ENCODE results near the gene SLC48A1.

Gene SLC48A1

DNA sequence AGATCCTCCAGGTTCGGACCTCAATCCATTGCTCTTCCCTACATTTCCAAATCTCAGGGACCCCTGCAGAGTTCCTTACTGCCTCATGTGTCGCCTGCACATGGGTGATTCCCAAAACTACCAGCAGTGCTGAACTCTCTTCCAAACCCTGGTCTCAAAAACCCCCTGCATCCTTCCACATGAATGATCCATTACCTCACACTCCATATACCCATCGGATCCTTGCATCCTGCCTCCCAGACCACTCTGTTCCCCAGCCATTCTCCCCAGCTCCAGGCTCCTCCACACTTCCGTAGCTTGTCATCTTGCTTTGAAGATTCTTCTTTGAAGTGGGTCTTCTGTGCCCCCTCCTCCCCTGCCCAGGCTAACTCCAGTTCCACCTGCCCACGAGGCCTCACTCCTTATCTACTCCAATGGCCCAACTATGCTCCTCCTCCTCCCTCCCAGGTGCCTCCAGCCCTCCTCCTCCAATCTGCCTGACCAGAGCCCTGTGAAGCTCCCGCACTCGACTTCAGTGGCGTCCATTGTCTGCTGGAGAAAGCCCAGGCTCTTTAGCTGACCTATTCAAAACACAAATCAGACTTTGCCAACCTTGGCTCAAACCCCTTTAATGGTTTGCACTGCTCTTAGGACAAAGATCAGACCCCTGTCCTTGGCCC is 28.1 kb upstream of the SLC48A1 start:
- DNase-seq, result no peak

DNA sequence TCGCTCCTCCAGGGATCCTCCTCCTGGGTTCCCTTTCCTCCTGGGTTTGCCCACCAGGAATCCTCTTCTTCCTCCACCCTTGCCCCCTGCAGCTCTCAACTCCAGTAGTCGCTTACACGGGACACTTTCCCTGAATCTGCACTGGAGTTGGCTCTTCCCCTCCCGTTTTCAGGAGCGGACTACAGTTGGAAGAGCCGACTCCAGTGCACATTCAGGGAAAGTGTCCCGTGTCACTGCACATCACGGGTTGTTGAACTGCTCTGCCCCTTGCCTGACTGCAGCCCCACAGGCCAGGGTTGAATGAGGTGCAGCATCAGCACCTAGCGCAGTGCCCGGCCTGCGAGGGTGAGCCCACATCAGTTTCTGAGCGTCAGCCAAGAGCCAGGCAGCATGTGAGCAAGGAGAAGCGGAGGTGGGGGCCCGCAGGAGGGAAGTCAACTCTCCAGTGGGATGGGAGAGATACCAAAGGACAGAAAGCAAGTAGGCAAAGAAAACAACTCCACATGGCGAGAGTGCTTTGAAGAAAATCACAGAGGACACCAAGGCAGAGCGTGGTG is 27.5 kb upstream of the SLC48A1 start:
- no peak for DNase-seq

DNA sequence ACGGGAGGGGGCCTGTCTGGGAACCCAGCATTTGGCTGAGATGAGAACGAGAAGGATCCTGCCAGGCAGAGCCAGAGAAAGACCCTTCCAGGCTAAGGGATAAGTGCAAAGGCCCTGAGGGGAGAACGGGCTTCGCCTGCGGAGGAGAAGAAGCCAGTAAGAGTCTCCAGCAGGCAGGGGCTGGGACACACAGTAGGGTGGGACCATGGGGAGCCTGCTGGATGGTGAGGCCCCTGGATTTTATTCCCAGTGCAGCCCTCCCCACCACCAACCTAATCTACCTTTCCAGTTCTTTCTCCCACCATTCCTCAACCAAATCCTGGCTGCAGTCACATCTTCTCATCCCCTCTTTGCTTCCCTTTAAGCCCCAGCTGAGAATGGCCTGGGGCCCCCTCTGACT is 27.0 kb upstream of the SLC48A1 start:
- DNase-seq, result no peak

DNA sequence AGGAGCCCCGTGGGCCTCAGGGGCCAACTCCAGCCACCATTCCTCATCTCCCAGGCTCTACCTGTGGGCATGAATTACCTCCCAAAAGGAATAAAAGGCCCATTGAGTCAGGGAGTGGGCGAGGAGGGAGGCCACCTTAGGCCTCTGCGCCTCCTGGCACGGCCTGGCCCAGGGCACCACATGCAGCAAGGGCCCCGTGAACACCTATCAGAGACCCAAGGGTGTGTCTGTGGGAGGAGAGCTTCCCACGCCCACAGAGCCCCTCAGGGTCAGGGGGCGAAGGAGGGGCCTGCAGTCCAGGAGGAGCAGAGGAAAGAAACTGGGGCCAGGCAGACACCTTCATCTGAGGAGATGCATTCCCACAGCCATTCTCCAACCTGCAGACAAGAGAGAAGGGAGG is 26.5 kb upstream of the SLC48A1 start:
- no peak for DNase-seq

DNA sequence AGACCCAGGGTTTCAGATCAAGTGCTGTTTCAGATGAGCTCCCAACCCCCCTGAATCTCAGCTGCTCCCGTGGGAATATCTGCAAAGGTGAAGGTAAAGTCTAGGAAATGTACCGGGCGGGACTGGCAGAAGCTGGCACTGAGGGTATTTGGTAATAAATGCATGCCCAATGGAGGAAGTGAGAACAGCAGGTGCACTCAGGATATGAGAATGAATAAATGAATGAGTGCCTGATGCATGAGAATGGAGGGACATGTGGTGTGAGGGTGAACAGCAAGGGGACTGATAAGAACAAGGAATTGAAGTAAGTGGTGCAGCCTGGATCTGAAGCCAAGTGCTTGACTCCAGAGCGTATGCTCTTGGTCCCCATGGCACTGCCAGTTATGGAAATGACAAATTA is 25.9 kb upstream of the SLC48A1 start:
- DNase-seq, result no peak

DNA sequence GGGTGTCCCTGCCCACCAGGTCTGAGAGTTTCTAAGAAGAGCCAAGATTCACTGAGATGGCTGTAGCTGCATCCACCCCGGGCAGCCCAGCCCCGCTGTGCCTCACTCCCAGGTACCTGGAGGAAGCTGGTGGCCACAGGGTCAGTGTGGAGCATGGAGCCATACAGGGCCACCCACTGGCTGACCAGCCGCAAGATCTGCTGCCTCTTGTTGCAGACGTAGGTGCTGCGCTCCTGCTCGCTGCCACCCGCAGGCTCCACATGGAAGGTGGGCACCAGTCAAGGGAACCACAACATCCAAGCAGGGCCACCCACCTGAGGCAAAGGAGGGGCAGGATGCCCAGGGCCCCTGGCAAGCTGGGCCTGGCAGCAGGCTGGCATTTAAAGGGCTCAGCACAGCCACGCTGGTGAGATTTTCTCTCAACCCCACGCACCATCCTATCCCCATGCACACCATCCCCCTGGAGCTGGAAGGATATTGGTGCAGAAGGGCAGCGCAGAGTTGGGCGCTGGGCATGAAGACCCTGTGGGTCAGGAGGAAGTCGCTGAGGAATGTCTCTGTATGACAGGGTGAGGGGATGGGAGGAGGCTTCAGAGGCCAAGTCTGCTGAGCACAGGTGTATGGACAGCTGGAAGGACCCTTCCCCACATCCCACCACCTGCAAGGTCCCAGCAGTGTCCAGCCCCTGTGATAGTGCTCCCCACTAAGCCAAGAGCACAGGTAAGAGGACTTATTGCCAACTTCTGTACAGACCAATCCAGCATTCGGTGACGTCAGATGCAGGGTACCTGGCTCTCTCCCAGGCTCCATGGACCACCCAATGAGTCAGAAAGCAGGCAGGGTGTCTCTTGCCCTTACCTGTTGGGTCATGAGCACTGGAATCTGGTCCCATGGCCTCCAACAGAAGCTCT is 25.2 kb upstream of the SLC48A1 start:
- DNase-seq, result no peak

DNA sequence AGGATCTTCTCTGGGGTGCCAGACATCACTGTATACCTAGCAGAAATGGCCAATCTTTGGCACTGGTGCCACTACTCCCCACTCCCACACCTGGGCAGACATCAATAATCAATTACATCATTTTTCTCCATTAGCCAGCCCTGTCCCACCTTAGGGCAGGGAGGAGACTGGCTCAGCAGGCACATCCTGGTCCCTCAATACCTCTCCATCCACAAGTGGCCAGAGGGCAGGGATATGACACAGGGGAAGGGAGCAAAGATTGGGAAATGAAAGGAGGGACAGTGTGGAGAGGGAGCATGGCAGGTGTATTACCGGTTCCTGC is 24.6 kb upstream of the SLC48A1 start:
- DNase-seq, result no peak

DNA sequence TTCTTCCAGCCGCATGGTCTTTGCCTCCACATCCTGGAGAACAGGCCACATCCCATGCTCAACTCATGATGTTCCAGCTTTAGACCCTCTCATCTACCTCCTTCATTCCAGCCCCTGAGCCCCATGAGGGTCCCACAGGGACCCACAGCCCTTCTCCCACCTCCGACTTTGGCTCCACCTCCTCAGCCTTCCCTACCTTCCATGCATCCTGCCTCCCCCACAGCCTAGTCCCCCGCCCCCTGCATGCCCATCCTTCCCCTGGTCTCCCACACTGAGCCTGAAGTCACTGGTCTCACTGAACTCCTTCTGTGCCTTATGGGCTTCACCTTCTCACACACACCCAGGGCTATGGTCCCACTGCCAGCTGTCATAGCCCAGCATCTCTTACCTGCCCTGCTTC is 24.1 kb upstream of the SLC48A1 start:
- DNase-seq, result no peak

DNA sequence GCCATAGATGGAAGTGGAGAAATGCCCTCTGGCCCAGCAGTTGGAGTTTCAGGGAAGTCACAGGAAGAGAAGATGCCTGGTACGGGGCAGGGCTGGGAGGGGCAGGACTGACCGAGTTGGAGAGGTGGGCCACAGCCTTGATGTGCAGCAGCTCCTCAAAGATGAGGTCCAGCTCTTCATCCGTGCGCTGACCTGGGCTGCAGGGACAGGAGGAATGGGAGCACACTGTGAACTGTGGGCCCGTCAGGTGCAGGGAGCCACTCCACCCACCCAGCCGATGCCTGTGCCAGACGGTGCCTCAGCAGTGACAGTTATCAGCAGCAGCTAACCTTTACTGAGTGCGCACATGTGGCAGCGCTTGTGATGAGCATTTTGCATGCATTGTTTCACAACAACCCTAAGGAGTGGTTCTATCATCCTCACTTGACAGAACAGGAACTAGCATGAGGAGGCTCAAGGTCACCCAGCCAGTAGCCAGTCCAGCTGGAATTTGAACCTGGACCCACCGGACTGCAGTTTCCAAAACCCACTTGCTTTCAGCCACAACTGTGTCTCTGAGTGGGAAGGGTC is 22.7 kb upstream of the SLC48A1 start:
- no peak for DNase-seq

DNA sequence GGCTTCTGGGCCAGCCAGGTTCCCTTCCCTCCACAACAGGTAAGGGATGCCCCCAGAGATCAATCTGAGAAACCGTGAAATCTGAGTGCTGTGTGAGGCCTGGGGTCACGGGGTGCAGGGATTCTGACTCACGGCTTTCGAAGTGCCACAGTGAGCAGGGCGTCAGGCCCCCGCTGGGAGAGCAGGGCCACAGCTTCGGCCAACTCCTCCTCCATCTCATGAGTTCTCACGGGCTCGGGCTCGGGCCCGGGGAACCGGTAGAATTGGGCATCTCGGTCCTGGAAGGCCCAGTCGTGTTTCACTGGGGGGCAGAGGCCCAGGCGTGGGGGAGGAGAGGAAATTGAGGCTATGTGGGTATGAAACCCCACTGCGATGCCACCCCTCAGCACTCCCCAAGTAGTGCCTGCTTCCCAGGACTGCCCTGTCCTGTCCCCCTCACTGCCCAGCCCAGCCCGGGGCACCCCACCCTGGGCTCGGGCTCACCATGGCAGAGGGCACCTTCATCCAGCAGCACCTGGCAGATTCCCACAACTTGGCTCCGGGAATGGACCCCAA is 22.0 kb upstream of the SLC48A1 start:
- DNase-seq, result no peak

DNA sequence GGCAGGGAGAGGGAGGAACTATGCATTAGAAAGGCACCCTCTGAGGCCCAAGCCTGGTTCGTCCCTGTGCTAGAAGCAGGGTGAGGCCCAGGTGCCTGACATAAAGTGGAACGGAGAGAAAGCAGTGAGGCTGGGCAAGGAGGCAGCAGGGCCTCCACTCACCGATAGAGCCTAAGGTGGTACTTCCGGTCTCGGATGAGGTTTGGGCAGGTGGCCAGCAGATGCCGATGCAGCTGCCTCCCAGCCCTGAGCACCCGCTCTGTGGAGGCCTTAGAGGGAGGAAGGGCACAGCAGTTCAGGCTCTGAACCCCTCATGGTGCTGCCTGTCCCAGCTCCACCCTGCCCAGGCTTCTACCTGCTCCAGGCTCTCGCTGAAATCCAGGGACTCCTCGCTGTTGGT is 21.5 kb upstream of the SLC48A1 start:
- DNase-seq, result no peak

DNA sequence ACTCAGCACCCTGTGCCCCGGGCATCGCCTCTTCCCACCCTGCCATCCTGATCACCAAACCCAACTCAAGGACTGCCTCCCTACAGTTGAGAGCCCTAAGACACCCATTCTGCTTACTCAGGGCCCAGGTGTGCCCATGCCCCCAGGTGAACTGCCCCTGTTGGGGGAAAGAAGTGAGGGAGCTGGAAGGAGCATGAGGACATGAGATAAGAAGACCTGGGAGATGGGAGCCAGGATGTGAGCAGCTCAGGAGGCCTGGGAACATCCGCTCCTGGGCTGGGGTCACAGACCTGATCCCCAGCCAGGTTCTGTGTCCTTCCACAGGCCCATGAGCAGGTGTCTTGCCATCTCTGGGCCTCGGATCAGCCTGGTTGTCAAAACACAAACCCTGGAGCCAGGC is 20.9 kb upstream of the SLC48A1 start:
- no peak for DNase-seq

DNA sequence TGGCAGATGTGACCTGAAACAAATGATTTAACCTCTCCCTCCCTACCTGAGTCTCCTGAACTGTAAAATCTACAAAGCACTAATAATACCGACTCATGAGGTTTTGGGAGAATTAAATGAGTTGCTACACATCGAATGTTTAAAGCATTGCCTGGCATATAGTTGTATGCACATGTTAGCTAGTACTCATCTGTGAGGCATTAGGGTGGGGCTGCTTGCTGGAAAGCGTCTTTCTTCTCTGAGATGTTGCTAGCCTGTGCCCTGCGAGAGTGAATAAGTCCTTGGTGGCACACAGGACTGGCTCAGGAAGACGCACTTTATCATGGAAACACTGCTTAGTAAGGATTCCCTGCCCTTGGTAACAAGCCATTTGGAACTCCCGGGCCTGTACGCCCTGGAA is 20.5 kb upstream of the SLC48A1 start:
- DNase-seq, result no peak

DNA sequence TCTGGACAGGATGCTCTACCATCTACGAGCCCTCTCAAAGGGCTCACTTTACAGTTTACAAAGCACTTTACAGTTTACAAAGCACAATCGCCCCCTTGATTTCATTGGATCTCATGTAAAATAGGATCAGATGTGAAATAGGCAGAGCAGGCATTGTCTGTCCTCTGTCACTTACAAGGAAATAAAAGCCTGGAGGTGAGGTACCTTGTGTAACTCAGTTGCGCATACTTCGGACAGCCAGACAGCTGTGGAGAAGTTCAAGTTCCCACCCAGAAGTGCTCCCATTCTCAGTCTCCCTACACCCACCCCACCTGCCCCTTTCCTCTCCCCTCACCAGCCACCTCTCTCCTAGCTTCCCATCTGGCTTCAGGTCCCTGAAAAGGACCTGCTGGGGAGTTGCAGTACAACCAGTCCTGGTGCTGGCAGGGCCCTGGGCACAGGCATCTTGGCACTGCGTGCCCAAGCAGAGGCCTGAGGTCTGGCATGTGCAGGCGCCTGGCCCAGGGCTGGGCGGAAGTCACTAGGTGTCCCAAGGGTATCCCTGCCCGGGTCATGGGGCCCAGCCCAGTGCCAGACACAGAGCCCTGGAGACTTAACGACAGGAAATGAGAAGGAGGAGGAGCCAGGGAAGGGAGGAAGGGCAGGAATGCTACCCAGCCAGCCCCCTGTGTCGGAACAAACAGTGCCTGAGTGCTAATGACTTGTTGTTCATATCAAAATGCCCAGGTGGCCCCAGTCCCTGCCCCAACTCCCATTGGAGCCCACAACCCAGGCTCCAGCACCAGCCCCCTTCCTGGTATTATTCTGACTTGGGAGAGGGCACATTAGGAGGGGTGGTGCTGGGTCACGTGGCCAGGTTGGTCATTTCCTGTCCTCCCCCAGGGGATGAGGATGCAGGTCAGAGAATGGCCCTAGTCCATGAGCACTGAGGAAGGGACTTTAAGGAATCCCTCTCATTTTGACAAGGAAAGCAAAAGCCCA is 19.7 kb upstream of the SLC48A1 start:
- DNase-seq, result no peak

DNA sequence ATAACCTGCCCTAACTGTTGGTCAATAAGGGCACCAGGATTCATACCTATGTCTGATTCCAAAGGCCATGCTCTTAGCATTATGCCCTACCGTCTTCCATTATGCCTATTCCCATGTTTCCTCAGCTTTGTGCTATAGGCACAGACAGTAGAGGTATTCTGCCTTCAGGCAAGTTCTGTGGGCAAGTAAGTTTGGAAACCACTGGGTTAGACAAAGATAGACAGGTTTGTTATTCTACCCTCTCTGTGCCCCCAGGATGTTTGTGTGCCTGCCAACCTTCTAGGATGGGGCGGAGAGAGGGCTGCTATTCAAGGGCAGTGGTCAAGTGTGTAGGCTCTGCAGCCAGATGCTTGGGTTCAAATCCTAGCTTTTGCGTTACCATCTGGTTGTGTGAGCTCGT is 18.9 kb upstream of the SLC48A1 start:
- no peak for DNase-seq

DNA sequence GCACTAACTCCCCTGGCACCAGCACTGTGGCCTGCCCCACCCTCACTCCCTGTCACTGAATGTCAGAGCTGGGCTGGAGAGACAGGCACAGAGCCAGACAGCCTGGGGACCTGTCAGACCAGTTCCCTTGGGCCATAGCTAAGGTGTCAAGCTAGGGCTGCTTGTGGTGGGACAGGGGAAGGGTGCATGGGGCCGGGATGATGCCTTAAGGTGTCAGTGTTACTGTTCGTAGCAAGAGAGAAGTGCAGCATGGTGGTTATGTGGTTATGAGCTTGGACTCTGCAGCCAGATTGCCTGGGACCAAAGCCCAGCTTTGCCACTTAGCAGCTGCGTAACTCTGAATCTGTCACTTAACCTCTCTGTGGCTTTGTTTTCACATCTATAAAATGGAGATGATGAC is 18.2 kb upstream of the SLC48A1 start:
- DNase-seq, result no peak

DNA sequence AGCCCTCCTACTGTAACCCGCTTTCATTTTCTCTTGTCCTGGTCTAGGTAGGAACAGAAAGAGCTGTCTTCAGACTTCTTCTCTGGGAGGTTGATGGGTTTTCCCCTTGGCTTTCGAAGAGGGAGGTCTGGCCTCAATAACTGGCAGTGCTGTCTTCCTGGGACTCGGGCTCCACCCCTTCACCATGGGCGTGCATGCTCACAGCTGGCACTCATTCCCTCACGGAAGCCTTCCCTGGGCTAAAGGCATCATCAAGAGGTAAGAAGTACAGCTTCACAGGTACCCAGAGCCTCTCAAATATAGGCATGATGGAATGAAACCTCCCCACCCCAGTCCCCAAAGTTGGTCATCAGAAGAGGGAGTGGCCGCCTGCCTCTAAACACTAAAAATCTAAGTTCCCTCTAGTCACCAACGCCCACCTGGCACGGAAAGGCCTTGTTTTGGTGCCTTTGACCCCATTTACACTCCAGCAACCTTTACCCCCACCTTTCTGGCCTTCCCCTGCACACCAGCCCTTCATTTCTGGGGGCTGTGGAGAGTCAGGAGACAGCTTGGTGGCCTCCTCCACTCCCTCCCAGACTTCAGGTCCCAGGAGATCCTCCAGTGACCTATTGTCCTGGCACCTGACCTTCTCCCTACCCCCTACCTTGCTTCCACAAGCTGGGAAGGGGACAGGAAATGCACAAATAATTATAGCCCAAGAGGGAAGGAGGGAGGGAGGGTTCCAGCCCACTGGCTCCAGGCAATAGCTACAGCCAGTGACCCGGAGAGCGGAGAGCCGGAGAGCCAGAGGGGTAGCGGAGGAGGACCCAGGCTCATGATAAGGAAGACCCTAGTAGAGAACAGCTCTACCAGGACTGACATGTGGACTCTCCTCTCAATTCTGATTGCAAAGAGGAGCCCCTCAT is 17.1 kb upstream of the SLC48A1 start:
- no peak for DNase-seq

DNA sequence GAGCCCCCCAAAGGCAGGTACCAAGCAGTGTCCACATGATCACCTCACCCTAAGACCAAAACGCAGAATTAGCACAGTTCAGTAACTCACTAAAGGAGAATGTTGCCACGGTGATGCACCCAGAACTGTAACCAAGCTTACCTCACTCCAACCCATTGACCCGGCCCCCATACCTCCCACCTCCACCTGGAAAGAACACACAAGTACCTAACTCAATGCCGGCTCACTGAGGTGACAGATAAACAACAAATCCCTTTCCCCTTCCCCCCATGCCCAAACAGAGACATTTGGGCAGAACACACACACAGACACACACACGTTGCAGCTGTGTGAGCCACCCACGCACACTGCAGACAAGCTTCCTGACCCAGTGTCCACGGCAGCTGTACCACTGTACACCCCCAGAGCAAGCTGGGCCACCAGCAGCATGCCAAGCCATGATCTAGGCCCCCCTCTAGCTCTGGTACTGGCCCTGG is 15.6 kb upstream of the SLC48A1 start:
- no peak for DNase-seq

DNA sequence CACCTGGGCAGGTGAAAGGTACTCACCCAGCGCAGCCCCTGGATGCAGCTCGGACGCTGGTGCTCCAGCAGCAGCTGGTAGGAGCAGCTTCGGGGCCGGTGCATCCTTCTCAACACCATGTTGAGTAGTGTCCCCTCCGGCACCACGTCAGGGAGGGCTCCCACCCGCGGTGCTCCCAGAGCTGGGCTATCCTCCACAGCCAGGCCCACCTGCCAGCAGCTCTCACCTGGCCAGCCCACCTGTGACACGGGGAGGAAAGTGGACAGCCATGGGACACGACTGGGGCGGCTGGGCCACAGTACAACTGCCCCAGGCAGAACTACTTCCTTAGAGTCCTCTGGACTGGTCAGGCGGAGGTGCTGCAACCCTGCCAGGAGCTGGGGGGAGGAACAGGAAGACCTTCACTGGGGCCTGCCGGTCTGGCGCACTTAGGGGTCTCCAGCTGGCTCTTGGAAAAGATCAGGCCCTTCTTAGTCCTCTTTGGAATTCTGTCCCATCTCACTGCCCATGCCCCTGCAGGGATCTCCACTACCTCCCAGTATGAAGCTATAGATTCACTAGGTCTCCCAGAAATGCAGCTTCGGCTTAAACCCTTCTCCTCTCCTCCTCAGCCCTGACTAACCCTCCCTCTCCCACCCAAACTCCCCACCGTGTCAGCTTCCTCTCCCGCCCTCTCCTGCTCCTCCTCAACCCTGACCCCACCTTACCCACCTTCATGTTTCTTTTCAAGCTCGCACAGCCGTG is 15.0 kb upstream of the SLC48A1 start:
- no peak for DNase-seq

DNA sequence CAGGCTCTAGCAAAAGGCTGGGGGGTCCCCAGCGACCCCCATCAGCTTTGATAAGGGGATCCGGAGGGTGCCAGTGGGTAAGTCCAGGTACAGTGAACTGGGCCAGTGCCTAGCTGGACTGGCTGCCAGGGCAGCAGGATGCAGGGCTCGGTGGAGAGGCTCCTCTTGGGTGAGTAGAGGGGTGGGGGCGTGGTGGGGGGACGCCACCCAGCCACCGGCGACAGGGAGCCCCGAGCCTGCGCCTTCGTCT is 14.5 kb upstream of the SLC48A1 start:
- DNase-seq, result no peak

Data from cortex of kidney (tissue), 1 donor.